Activated gamma-delta T cell treated with anti-CD3 and anti-CD28 coated beads, Interleukin-2, amount 50 U/mL, for 16 hours (primary cell): ENCODE measurements around the gene RANBP1.
"Not testable (repeated sequence)": the region's sequence is repeated elsewhere in the genome, so short reads cannot be mapped to it uniquely, and the experiment has no call there.

Experiments used
- DNase-seq: peaks from one replicate; pipeline ENCODE4 v3.0.0-alpha.2; 2020; ENCODE audit warnings: low read depth

RANBP1 gene

DNA sequence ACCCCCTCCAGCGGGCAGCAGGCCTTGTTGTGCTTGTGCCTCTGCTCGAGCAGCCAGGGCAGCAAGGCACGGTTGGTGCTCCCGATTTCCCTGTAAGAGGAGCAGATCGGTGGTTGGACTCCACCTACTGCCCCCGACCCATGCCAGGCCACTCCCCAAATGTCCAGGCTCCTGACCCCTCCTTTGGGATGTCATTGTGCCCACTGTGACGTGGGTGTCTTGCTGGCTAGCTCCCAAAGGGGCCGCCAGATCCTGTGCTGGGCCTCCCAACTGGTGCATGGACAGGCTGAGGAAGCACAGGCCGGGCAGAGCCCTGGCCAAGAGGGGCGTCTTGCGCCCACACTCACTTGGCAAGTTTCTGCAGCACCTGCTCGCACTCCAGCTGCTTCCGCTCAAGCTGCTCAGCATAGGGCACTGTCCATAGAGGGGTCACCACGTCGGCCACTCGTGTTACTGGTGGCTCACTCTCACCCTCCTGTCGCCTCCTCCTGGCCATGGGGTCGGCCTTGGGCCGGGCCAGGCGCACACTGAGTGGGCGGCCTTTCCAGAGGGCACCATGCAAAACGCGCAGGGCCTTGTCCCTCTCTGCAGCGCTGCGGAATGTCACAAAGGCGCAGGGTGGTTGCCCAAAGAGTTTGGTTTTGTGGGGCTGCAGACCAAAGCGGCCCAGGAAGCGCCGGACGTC, at the start of gene RANBP1:
RANBP1 (plus strand) TSS at position 414 of the 685 bp plus-strand sequence; CDS start at position 495, 81 bp downstream.
- no peak for DNase-seq

DNA sequence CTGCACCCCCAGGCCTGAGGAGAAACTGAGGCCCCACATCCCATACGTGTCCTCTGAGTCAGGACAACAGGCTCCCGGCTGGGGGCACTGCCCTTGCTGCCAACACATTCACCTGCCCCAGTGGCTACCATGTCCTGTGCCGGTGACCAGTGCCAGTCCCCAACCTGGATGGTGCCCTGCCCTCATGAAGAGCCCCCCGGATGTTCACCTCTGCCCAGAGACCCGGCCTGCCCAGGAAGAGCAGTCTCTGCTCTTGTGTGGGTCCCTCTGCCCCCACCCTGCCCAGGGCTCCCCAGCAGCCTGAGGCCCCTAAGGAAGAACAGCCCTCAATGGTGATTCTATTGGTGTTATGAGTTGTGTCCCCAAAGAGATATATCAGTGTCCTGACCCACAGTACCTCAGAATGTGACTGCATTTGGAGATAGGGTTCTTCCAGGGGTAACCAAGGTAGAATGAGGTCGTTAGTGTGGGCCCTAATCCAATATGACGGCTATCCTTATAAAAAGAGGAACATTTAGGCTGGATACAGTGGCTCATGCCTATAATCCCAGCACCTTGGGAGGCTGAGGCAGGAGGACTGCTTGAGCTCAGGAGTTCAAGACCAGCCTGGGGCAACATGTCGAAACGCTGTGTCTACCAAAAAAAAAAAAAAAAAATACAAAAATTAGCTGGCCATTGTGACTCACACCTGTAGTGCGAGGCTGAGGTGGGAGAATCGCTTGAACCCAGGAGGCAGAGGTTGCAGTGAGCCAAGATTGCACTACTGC, 49.1 kb upstream of the RANBP1 start:
- DNase-seq, result no peak

DNA sequence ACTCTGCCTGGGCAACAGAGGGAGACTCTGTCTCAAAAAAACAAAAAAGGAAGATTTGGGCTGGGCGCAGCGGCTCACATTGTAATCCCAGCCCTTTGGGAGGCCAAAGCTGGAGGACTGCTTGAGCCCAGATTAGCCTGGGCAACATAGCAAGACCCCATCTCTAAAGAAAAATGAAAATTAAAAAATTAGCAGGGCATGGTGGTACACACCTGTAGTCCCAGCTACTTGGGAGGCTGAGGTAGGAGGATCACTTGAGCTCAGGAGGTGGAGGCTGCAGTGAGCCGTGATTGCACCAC, 48.6 kb upstream of the RANBP1 start:
- DNase-seq, result not testable (repeated sequence)

DNA sequence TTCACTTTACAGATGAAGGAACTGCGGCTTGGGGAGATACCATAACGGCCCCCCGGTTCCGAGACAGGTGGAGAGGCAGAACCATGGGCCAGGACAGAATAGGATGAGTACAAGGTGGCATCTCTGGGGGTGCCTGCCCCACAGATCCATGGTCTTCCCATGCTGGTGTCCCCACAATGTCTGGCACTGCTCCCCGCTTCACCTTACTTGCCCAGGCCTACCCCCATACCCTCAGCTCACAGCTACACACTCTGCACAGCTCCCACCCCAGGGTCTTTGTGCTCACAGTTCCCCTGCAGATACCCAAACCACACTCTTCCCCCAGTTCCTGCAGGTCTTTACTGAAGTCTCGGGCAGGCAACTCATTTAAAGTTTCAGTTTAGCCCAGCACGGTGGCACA, 47.3 kb upstream of the RANBP1 start:
- DNase-seq, result no peak

GRCh38 chr22:20069331-20070042, 46.4 kb upstream of the RANBP1 start:
- no peak for DNase-seq

DNA sequence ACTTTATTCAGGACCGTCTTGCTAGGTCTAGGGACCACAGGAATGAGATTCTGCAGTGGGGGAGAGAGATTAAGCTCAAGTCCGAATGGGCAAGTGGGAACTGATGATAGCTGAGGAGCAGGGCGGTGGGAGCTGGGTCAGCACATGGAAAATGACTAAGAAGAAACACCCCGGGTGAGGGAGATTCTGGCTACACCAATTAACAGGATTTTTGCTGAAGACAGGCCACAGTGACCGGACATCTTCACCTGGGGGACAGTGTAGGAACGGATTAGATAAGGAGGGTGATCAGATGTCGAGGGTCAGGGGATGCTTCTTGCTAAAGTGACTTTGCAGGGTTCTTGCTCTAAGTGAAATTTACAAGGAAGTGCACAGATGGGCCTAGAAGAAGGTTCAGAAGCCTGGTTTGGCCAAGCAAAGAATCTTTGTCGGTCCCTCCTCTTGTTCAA, 44.4 kb upstream of the RANBP1 start:
- DNase-seq, result no peak

DNA sequence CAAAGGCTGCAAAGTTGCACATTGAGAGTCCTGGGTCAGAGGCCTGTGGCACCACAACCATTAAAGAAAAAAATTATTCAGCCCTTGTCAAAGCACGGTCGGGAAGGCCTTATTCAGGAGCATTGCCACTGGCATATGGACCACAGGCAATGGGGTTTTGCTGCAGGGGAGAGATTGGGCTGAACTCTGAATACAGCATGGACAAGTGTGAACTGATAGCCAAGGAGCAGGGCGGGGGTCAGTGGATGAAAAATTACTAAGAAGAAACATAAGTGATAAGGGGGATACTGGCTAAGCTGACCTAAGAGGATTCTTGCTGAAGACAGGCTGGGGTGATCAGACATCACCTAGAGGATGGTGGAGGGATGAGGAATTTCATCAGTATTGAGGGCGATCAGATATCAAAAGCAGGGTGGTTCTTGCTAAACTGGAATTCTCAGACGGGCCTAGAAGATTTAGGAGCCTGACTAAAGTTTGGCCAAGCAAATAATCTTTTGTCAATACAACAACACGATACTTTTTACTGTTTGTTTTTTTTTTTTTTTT, 39.2 kb upstream of the RANBP1 start:
- no peak for DNase-seq

DNA sequence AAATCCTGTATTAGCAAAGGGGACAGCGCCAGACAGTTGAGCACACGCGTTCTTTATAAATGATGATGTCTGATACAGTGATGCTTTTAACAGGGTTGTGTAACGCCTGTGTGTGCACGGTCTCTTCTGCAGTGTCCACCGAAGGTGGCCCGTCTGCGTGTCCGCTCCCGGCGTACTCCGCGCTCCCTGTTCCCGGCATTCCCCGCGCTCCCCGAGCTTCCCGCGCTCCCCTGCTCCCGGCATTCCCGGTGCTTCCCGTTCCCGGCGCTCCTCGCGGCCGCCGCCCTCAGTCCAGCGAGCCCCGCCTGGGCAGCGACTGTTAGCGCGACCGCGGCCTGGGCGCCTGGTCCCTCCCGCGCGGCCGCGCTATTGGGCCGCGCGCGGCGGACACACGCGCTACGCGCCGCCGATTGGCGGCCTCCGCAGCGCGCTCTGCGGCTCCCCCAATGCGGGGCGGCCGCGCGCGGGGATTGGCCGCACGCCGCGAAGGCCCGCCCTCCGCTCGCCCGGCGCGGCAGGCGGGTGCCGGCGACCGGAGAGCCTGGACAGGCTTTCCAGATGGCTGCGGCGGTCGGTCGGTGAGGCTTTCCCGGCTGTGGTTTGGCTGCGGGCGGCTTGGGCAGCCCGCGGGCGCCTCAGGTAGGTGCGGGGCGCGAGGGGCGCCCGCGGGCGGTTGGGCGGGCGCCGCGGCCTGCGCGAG, 36.0 kb upstream of the RANBP1 start, which contains the start of gene DGCR8:
DGCR8 (plus strand) TSS at position 497 of the 700 bp plus-strand sequence. CDS start 5,723 bp downstream, outside the sequence.
- DNase-seq, result peak; percentile 42

DNA sequence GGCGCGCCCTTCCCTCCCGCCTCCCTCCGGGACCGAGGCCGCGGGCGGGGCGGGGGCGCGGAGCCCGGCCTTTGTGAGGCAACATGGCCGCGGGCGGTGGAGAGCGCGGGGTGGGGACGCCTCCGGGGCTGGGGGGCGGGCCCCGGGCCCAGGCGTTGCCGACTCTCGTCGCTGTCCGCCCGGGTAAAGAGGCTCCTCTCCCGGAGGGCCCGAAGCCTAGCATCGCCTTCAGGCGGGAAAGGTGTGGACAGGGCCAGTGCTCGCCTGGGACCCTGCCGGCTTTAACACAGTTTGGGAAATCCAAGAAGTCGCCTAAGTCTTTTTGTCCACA, 35.5 kb upstream of the RANBP1 start:
- peak; percentile 55 for DNase-seq

- no peak for DNase-seq
Observed at GRCh38 chr22:20080776-20081654, 34.9 kb upstream of the RANBP1 start.

- DNase-seq, result no peak
Observed at GRCh38 chr22:20083157-20083890, 32.6 kb upstream of the RANBP1 start.

- no peak for DNase-seq
Observed at GRCh38 chr22:20083891-20084546, 31.9 kb upstream of the RANBP1 start.

GRCh38 chr22:20084547-20085413, 31.1 kb upstream of the RANBP1 start:
- no peak for DNase-seq

DNA sequence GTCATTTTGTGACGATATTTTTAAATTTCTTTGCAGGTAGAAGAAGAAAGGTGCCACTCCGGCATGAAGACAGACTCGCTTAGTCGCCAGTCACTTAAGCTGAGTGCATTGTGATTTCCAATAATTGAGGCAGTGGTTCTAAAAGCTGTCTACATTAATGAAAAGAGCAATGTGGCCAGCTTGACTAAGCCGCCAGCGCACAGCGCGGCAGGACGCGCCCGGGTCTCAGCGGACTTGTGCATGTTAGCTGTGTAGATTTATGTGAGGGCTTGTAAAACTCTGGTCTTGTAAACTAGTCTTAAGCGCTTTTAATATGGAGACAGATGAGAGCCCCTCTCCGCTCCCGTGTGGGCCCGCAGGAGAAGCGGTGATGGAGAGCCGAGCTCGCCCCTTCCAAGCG, 30.3 kb upstream of the RANBP1 start:
- no peak for DNase-seq

- no peak for DNase-seq
Observed at GRCh38 chr22:20086101-20086599, 29.8 kb upstream of the RANBP1 start.

DNA sequence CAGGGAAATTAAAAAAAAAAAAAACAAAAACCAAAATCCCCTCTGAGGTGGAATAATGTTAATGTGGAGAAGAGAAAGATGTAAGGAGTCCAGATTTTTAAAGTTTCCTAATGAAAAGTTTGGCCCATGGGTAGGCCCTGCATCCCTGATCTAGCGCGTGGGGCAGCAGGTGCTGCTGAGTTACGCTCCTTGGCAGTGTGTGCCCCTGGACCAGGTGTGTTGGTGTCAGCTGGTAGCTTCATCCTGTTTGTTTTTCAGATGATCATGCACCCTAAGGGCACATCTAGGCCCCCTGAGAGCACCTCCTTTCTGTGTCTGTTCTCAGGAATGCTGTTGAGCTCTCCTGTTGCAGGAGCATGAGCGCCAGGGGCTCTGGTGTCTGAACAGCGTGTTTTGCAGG, 29.1 kb upstream of the RANBP1 start:
- DNase-seq, result no peak

DNA sequence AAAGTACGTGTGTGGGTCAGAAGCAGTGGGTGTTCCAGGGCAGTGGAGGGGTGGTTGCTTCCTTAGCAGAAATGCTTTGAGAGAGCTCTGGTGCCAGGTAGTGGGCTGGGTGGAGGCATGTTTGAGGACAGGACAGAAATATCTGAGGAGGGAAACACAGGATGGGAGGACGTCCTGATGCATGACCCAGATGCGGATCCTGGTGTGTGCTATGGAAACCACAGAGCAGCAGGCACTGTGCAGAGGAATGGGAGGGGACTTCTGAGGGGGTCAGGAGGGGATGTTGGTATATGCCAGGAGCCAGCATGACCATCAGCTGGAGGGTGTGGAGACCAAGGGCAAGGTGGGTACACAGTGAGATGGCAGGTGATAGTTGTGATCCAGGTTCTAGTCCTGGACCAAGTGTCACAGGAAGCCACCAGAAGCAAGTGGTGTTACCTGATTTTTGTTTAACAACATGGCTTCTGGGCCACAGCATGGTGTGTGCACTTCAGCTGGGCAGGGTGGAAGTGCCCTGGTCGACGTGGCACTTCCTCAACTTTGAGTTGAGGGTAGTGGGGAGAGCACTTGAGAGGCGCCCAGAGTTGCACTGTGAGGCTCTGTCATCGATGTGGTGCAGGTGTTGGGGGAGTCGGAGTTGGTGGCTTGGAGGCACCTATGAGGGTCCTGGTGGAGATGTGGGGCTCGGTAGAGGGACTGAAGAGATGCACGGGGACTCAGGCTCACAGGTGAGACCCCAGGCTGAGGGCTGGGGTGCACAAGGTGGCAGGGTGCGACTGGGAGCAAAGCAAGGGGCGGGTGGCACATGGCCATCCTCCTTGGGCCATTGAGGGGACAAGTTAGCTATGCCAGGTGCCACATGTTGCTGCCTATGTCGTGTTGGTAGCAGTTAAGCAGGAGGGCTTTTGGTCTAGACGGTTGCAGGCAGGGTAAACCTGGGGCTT, 28.3 kb upstream of the RANBP1 start:
- DNase-seq, result no peak

- DNase-seq, result no peak
Observed at GRCh38 chr22:20088263-20088648, 27.6 kb upstream of the RANBP1 start.
